NT2/D1 (cell line): ENCODE data around the gene ZNF169.

Experiments used
- SUZ12 ChIP-seq: IDR thresholded peaks from 2 replicates; pipeline ENCODE4 v1.6.1; 2011; ENCODE audit not compliant: insufficient read length, insufficient read depth; ENCODE audit errors: extremely low read depth
- YY1 ChIP-seq: IDR thresholded peaks from 2 replicates; pipeline ENCODE4 v1.6.1; 2011; ENCODE audit not compliant: insufficient read length, insufficient read depth
- ZNF274 ChIP-seq: IDR thresholded peaks from 2 replicates; pipeline ENCODE4 v1.6.1; 2011; ENCODE audit warnings: mild to moderate bottlenecking, low read depth, low read length

GRCh38 chr9:94287877-94288513 lies 28.9 kb downstream of the ZNF169 start:
- TF ChIP-seq ZNF274 (no peak), YY1 (no peak), SUZ12 (no peak)
